Suppressor macrophage (primary cell): ENCODE results near the gene TMEM266.

Source experiments
- DNase-seq, 4 experiments: peaks; one replicate each; pipeline ENCODE4 v3.0.0-alpha.2; 2020 to 2022

Gene TMEM266

DNA sequence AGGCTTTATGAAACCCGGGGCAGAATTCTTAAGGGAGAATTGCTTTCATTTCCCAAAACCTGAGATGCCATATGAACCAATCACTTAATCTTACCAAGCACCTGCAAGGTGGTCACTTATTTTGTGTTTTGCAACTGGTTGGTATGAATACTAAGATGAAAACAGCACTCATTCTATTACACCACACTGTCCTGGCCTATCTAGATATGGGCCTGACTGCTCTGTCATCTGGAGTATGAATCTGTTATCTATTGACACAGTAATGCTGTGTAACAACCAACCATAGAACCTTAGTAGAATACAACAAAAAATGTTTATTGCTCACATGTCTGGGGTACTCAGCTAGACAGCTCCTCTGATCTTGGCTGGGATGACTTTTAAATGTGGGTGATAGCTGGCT, 74.8 kb downstream of the TMEM266 start:
- no peak for DNase-seq

DNA sequence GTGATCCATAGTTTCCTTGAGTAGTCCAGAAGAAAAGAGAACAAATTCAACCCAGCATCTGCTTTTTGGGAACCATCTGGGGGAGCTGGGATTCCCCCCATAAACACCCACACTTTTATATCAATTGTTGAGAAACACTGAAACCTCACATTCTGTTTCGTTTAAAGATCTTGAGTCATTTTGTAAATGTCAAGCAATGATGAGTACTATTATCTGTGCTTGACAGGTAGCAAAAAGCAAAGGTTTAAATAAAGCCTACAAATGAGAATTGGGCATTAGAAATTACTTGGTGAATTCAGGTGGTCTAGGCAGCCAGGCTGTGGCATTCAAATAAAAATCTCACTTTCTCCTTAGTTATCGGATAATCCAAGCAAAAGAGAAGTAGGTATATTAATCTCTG, 75.7 kb downstream of the TMEM266 start:
- DNase-seq = no peak

DNA sequence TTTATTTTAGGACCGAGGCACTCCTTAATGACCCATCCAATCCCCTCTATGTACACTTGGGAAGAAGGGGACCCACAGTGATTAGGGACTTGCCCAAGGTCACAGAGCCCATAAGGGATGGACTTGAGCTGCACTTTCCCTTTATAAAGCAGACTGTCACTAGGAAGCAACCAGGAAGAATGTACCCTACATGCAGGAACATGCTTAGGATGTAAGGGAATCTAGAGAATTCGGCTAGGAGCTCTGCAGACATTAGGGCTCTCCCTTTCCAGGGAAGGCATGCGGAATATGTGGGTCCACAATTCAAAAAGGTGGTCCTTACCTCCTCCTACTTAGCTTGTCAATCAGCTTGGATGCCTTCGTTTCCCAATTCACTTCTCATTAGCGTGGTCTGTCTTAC, 78.7 kb downstream of the TMEM266 start:
- DNase-seq = no peak

DNA sequence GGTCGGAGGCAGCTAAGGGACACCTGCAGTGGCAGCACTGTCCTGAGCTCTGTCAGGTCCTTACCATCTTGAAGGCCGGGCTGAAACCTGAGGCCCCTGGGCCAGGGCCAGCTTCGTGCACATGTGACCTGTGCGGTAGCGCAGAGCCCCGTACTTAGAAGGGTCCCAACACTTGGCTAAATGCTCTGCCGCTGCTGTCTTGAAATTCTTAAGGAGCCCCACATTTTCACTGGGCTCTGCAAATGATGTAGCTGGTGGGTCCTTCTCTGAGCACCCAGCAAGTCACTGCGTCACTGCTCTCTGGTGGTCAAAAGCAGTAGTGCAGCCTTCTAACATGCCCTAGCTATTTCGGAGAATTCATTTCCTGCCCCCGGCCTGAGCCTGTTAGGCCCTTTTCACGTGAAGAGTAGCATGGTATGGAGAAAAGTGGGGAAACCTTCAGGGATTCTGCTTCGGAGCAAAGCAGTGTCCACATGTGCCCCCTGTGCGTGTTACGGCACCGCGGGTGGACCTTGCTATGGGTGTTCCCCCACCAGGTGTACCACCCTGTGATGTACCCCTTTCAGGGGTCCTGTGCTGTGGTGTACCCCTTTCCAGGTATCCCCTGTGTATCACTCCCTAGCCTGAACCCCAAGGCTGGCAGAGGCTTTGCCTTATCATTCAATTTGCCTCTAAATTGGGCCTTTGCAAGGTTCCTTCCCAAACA, 79.7 kb downstream of the TMEM266 start:
- peak; percentile 89 to 94 (median 90) for DNase-seq

DNA sequence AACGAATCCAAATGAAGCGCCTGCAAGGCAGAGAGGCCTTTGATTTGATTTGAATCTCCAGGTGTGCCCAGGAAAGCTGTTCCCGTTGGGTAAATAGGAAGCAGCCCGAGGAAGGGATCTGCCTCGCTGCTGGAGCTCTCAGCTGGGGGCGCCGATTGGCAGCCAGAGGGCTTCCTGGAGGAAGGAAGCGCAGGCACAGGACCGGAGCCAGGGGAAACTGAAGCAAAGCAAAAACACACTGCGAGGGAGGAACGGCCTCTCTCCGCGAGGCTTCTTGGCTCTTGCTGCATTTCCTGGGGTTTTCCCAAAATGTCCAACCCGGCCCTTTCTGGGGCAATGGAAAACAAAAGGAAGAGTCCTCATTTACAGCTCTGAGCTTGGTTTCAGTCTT, 80.3 kb downstream of the TMEM266 start:
- DNase-seq = peak; percentile 35 to 69 (median 56)

DNA sequence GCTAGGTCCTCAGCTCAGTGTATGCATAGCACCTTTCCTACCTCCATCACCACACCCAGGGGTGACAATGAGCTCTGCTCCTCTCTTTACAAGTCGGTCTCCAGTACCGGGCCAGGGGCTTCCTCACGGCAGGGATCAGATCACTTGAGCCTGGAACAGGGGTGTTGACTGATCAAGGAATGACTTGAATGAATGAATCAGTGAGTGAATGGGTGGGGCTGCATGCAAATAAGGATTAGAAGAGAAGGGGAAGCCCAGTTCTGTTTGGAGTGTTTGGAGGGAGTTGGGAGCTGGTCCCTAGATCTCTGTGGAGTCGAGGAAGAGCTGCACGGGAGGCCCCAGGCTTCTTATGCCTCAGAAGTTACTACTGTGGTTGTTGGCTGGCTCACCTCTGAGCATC, 87.0 kb downstream of the TMEM266 start:
- DNase-seq = no peak

DNA sequence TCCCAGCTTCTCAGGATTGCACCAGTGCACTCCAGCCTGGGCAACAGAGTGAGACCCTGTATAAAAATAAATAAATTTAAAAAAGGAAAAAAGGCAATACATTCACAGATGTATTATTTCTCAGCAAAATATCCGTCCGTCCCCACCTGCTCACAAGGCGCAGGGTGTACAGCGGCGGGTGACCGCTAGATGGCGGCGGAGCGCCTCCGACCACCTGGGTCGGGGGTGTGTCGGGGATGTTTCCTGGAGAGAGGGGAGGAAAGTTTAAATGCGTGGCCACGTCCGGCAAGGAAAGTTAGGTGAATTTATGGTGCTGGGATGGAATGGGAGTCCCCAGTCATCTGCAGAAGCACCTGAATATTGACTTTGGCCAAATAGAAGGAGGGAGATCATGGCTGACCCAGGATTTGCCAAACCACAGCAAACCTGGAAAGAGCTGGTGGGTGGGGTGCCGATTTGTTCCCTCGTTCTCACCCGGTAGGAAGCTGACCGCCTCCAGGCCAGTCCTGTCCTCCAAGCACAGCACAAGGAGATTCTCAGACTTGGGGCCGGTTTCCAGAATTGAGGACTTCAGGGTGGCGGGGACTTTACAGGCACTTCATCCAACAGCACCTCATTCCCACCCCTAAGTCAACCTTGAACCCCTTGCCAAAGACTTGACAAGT, 88.3 kb downstream of the TMEM266 start:
- peak; percentile 23 to 71 (median 52) for DNase-seq

DNA sequence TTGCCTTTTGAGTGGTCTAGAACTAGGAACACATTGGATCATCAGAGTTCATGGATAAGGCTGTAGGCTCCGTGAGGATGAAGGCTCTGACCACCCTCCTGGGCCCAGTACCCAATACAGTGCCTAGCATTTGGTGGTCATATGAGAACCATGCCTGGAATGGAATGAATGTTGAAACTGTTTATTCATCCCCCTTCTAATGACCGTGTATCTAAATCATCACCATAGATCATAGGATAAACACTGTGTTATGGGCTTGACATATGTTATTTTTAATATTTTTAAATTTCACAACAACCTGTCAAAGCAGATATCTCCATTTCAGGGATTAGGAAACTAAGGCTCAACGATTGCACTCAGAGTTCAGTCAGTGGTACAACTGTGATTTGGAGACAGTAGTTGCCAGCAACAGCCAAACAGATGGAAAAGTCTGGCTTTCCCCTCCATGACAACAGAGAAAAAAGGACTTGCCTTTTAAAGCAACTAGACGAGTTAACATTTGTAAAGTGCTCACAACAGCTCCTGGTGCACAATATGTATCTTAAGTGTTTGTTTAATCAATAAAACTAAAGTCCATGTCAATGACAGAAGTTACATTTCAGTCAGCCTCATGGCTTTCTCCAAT, 89.6 kb downstream of the TMEM266 start:
- no peak for DNase-seq

DNA sequence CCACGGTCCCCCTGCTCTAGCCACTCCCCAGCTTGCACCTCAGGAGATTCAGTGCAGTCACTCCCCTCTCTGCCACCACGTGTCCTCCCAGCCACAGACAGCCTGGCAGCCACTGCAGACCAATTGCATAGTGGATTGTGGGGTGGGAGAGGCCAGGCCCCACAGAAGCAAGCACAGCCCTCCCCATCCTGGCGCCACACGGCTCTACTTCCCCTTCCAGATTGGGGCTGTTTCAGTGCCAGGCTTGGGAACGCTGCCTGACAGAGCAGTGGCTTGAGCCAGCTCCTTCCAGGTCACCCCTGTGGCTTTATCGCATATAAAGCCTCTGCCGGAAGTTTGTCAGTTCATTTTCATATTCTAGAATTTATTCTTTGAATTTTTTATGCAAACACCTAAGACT, 90.7 kb downstream of the TMEM266 start:
- DNase-seq = peak; percentile 72 to 81 (median 78)

DNA sequence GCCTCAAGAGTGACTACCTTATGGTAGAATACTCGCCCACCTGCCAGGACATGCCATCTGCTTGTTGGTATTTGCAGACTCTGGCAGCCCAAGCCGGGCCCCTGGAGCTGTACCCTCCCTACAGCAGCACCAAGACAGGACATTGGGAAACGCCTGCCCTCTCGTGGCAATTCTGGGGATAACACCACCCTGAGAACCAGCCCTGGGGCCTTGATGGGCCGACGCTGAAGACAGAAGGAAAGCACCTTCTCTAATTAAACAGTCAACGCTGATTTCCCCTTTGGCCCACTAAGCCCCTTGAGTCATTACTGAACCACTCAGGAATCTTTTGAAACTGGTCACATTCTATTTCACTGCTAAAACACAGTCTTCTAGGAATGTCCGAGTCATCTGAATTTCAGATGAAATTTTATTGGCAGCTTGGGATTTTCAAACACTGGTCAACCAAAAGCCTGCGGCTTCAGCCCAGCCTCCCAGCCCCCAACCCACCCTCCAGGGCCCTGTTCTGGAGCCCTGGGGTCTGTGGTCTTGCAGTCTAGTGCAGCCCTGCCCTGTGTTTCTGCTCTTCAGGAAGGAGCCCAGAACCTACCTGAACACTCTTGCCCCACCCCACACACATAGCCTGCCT, 91.3 kb downstream of the TMEM266 start:
- peak; percentile 73 to 87 (median 82) for DNase-seq

DNA sequence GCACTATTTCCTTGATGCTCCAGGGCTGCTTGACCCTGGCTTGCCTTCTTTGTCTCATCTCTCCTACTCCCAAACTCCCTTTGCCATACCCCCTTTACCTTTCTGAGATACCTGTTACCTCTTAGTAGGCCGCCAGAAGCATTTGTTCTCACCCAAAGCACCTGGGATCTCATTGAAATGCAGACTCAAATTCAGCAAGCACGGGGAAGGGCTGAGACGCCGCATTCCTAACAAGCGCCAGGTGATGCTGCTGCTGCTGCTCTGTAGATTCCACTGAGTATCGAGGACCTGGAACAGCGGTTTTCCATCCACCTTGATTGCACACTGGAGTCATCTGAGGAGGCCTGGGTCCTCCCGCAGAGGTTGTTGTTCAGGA, 91.8 kb downstream of the TMEM266 start:
- DNase-seq = no peak

DNA sequence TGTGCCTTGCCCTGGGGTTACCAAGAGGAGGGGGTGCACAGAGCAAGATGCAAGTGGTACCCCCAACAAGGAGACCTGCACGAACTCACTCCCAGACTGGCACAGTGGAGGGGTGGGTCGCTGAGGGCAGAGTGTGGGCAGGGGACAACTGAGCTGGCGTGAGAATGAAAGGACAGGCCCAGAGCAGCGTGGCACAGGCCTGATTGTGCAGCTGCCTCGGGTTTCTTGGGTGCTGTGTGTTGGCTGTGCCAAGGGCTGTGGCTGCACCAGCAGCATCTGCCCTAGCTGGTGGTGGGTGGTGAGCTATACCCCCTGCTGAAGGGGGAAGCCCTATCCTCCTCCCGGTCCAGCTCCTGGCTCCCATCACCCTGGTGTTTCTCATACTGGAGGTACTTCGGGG, 92.4 kb downstream of the TMEM266 start:
- no peak for DNase-seq

DNA sequence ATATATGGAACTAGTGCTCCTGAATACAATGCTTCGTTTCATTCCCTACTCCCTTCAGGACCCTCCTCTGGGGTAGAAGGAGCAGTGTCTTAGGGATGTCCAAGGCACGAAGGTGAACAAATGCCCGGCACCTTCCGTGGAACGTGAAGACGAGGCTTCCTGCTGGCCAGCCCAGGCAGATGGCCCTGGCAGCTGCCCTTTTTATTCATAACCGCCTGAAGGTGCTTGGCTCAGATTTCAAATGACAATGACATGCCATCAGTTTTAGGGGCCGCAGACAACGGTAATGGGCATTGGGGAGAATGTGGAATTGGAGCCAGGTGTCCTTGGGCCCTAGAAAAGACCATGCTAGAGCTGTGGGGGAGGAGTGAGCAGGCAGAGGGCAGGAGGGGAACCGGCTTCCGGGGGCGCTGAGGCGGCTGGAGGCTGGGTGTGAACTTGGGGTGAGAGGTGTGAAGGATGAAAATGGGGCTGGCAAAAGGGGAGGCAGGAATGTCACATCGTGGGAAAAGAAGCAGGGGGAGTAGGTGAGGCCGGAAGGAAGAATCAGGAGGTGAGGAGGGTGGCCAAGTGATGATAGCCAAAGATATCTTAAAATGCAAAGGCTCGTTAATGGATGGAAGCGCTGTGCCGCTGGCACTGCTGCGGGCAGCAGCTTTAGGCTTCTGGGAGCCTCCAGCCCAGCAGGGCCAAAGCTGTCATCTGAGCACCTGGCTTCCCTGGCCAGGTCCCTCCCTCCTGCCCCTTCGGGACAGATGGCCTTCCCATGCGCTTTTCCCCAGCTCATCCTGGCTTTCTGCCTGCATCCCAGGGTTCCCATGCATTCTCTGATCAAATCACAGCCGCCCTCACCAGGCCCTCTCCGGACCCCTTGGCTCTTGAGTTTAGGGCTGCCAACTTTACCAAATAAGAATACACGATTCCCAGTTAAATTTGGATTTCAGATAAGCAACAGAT, 93.7 kb downstream of the TMEM266 start:
- no peak for DNase-seq

DNA sequence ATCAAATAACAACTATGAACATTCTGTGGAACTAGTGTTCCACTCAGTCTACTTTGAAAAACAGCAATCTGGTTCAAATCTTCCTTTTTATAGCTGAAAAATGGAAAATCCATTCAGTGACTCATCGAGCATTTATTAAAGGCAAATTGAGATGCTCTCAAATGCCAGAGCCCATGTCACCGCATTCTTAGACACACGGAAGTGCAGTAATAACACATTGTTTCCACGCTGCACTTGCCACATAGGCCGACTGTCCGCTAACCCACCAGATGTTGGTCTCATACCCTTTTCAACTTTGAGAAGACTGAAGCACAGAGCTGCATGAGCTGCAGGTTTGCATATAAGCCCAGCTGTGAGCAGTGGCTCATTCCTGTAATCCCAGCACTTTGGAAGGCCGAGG, 95.9 kb downstream of the TMEM266 start:
- no peak for DNase-seq

DNA sequence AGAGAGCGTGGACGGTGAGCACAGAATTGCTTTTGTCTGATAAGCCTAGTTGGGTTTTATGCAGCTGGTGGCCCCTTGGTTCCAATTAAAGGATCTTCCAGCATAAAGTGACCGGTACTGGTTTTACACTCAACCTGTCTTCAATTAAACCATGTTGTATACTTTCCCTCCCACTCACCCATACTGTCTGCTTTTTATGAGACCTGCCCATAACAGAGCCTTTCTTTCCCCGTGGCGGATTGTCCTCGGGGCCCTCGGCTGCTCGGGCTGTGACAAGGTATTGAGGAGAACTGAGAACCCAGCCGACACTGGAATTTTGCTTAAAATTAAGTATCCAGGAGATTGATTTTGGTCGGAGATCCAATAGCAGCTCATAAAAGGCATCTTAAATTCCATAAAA, 98.4 kb downstream of the TMEM266 start:
- no peak for DNase-seq

DNA sequence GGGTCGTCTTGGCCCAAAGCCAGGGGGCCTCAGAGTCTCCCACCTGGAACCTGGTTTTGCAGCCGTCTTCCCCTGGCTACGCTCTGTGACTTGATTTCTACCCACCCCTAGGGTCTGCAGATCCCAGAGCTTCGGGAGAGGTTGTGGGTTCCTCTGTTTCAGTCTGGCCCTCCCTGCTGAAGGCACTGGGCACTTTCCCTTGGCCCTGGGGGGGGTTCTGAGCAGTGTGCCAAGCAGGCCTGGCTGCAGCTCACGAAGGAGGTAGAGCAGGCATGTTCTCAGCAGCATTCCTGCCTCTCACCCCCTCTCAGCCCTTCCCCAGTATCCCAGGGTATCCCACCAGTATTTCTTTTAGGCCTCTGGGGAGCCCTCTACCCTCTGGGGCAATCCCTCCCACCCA, 99.0 kb downstream of the TMEM266 start:
- no peak for DNase-seq

DNA sequence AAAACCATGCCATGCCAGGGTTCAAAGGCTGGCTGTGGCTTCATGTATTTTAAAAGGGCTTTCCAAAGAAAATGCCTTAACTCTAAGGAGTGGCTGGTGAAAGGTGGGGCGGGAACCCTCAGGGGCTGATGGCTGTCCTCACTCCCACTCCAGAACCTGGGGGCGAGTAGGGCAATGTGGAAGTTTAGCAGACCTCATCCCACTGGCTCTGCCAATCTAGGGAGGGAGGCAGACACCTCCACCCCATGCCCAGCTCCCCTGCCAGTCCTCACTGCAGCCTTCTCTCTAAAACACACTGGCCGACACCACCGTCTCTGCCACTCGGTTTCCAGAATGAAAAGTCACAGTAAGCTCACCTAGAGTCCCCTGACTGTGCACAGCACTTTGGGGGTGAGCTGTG, 99.5 kb downstream of the TMEM266 start:
- DNase-seq = no peak

DNA sequence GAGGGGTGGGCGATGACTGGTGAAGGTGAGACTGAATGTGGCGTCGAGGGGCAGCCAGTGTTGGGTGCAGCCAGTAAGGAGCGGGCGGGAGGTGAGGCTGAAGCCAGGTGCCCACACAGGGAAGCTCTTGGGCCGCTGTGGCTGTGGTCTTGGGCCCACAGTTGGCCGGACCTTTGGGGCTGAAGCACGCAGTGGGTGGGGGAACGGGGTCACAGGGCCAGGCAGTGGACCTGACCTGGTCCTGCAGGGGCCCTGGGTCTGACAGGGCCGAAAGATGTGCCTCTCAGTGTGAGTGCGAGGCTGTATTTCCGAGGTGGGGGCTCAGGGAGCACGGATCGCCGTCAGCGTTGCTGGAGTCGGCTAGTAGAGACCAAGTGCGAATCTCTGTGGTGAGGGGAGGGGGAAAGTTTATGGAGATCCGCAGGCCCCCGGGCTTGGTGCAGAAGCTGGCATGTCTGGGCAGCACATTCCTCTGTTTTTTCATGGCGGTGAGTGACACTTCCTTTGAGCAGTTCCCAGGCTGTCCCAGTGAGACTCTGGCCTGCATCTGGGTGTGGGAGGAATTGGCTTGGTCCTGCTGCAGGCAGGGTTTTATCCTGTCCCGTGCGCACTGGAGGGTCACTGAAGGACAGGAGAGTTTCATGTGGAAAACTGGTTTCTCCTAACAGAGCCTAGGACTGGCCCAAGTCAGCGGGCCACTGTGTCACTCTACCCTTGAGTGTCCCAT, 100.8 kb downstream of the TMEM266 start:
- DNase-seq = no peak

DNA sequence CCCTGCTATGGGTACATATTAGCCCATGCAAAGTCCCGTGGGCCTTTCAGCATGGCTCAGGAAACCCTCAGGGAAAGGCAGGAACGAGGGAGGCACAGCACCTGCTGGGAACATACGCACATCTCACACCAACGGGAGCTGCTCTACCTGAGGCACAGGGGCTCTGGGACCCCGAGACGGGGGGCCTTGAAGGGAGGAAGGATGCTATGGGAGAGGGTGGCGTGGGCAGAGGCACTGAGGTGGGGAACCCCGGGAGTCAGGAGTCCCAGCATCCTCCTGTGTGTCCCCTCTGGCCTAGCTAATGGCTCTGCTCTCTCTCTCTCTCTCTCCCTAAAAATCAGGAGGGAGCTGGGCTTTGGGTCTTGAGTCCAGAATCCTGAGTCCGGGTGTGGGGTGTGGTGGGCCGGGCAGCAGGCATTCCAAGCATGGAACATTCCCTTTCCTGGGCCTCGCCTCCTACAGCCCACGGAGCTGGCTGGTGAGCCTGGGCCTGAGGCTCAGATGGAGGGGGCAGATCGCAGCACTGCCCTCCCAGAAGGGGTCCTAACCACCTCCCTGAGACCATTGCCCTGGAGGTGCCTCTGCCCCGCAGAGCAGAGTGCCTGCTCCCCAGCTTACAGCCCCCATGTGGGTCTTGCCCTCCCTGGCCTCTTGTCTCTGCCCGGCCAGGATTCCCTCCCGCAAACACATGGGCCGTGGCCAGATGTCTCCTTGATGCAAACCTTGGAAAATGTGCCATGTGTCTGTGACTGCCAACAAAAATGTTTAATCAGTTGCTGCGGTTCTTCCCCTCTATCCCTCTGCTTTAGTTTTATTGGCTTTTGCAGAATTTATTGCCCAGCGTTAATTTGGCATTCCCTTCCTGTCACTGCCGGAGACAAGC, 101.6 kb downstream of the TMEM266 start:
- no peak for DNase-seq

DNA sequence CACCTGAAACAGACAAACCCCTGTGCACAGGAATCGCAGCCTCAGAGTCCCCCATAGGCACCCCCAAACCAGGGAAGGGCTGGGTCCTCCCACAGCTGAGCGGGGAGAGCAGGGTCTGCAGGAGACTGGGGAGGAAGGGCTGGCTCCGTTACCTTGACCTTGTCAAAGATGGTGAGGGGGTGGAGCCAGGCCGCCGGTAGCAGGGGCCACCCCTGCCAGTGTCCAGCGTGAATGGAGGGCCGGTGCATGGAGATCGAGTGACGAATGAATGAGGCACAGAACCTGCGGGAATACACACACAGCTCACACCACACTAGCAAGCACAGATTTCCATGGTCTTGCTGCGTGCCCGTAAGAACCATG, 102.2 kb downstream of the TMEM266 start:
- DNase-seq = no peak
